Activated CD8-positive, alpha-beta memory T cell treated with anti-CD3 and anti-CD28 coated beads, Interleukin-2, amount 50 U/mL, for 1 hour (primary cell): ENCODE measurements around the gene ADGRB3.
"Not testable (repeated sequence)": the region's sequence is repeated elsewhere in the genome, so short reads cannot be mapped to it uniquely, and the experiment has no call there.

ENCODE experiments used
- DNase-seq: peaks from one replicate; pipeline ENCODE4 v3.0.0-alpha.2; 2020; ENCODE audit errors: extremely low read depth

ADGRB3 gene

GRCh38 chr6:69232911-69233448, 597.9 kb downstream of the ADGRB3 start:
- DNase-seq, result no peak

GRCh38 chr6:69238067-69238466, 603.0 kb downstream of the ADGRB3 start:
- DNase-seq, result no peak

- no peak for DNase-seq
Observed at GRCh38 chr6:69246983-69247382, 611.9 kb downstream of the ADGRB3 start.

- no peak for DNase-seq
Observed at GRCh38 chr6:69261010-69261409, 625.9 kb downstream of the ADGRB3 start.

DNA sequence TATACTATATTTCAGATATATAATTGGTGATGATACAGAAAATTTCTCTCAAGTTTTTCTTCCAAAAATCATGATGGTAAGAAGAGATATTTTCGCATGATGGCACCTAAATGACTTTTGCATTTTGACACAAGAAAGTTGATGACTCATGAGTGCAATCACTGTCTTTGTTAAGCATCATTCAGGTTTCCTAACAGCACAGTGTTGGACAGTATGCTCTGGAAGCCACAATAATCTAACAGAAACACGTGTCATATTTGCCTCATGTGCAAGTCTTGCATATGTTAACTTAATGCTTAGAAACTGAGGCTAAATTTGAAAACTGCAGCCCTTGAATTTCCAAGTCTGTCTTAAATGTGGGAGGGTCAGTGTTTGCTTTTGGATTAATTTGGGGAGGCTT, 628.2 kb downstream of the ADGRB3 start:
- no peak for DNase-seq

GRCh38 chr6:69265090-69265489, 630.0 kb downstream of the ADGRB3 start:
- DNase-seq, result no peak

- DNase-seq, result no peak
Observed at GRCh38 chr6:69265706-69266105, 630.6 kb downstream of the ADGRB3 start.

DNA sequence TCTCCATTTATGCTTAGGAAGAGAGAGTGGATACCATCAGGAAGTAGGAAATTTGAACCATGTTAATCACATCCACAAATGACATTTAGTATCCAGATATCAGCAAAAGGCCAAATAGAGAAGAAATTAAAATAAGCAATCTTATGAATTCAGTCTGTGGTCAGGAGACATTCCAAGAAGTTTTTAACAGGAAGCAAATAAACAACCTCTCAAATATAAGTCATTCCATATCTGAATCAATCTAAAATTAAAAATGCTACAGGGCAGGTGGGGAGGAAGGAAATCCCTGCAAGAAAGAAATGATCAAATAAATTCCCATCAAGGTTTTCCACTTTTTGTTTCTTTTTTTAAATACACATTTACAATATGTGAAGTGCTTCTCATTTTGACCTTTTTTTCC, 641.1 kb downstream of the ADGRB3 start:
- DNase-seq, result no peak

DNA sequence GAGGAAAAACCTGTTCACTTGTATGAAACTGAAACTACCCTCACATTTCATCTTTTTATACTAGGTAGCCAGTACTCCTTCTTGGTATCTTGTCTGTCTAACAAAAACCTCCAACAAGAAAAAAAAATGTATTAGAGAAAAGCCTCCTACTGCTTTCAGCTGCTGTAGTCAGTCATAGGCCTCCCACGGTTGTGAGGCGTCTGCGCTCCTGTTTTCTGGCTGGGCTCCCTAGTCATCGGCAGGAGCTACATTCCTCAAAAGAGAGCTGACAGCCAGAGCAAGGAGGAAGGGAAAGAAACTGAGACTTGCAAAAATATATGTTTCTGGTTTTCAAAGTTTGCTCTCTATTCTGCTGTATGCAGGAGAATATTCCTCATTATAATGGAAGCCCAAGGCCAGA, 644.7 kb downstream of the ADGRB3 start:
- no peak for DNase-seq

- no peak for DNase-seq
Observed at GRCh38 chr6:69280858-69281257, 645.8 kb downstream of the ADGRB3 start.

GRCh38 chr6:69284176-69284730, 649.2 kb downstream of the ADGRB3 start:
- no peak for DNase-seq

DNA sequence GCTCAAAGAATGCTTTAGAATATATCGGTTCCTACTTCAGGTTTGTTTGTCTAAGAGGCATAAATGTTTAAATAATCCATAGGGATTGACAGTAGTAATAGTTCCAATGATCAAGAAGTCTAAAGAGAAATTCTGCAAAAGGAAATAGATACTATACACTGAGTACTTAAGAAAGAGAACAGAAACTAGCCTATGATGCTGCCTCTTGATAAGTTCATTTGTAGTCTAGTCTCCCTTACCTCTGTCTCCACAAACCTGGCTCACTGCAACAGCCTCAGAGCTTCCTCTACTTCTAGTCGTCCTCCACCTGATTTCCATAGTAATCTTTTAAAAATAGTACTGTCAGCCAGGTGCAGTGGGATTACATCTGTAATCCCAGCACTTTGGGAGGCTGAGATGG, 650.0 kb downstream of the ADGRB3 start:
- no peak for DNase-seq

DNA sequence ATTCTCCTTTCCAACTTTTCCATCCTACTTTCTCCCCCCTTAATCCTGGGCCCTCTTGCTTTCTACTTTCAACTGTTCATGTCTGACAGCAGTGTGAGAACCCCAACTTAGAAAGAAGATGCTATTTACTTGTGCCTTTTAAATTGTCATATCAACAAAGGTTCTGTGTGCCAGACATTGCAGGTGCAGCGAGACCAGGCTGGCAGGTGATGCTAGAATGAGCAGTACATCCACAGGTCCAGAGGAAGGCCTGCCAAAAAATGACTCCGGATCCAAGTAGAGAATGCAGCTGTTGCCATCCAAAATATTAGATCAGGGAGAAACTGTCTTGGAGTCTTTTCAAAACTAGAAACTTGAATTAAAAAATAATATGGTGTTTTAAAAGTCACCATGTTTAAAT, 651.2 kb downstream of the ADGRB3 start:
- DNase-seq, result no peak

DNA sequence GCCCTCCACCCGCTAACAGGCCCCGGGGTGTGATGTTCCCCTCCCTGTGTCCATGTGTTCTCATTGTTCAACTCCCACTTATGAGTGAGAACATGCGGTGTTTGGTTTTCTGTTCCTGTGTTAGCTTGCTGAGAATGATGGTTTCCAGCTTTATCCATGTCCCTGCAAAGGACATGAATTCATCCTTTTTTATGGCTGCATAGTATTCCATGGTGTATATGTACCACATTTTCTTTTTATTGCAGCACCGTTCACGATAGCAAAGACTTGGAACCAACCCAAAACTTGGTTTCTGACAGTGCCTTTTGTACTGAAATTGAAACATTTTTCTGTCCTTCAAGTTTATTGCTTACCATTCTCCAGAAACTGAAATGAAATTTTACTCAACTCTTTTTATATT, 653.1 kb downstream of the ADGRB3 start:
- not testable (repeated sequence) for DNase-seq

DNA sequence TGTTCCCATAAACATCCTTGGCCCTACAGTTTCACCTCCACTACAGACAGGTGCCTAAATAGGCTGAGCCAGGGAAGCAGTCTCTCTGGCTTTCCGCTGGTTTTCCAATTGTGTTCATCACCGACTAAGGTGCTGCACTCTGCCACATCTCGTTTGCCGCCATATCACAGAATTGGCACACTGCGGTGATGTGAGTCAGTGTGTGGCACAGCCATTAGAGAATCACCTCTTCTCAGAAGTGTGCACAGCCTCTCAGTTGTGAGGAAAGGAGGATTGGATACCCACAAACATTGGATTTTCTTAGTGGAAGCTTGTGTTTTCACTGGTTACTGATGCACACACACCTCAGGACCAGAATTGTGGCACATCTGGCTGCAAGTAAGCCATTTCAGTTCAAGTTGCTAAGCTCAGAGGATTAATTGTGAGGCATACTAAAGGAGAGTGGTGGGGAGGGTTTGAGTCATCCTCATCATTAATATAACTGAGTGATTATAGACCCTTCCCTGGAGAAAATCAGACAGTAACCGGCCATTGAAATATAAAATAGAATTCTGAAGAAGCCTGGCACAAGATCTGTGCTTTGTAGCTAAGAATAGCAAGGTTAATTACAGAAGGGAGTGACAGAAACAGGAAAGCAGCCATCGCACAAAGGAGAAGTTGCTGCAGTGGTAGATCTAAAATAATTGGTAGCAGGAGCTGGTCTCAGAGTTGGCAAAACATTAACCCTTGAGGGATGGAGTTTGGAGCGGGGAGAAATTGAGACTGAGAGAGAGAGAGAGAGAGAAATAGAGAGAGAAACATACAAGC, 654.8 kb downstream of the ADGRB3 start:
- DNase-seq, result no peak

GRCh38 chr6:69293471-69293870, 658.4 kb downstream of the ADGRB3 start:
- no peak for DNase-seq

DNA sequence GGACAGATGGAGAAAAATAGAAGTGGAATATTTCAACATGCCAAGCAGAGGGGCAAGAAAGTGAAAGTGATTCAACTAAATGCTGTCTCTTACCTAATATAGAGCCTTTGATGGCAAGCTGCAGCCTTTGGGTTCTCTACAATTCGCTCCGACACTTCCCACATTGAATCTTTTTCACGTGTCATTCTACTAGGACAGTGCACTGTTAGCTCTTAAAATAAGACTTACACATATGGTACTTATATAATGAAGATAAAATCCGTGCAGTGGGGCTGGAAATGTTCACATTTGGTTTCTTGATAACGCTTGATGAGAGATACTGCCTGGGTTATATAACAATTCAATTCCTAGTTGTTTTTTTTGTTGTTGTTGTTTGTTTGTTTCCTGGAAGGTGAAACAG, 659.3 kb downstream of the ADGRB3 start:
- DNase-seq, result no peak

- DNase-seq, result no peak
Observed at GRCh38 chr6:69294862-69295261, 659.8 kb downstream of the ADGRB3 start.

DNA sequence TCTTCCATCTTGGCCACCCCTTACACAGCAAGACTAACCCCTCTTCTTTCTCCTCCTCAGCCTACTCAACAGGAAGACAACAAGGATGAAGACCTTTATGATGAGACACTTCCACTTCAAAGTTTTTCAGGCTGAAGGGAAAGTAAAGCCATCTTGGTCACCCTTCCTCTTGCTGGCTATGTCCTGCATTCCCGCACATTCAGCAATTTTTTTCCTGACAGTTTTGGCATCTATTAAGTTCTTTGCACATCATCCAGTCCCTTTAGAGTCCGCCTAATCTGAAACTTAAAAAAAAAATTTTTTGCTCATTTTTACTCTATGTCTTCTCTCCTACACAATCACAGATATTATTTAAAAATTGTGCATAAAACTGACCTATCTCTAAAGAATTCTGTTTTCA, 668.3 kb downstream of the ADGRB3 start:
- DNase-seq, result no peak

GRCh38 chr6:69305456-69305855, 670.4 kb downstream of the ADGRB3 start:
- no peak for DNase-seq

- no peak for DNase-seq
Observed at GRCh38 chr6:69308584-69308983, 673.5 kb downstream of the ADGRB3 start.

DNA sequence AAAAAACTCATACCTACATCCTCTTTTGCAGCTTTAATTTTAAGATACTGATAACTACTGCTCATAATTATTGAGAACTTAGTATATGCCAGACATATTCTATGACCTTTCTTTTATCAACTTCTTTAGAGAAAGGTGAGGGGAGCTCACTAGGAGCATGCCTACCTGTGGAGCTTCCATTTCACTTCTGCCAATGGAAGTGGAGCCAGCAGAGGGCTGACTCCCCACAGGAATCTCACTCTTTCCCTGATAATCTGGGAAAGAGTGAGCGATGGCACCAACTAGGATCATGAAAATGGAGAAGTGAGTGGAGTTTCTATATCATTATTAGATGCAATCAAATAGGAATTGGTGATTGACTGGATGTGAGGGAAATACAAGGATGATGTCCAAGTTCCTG, 676.8 kb downstream of the ADGRB3 start:
- DNase-seq, result no peak

- DNase-seq, result no peak
Observed at GRCh38 chr6:69314001-69314400, 678.9 kb downstream of the ADGRB3 start.
